H1 (cell line): ENCODE data around the gene ZNF775. TPM values are rescaled to one million over a fixed set of nuclear protein-coding genes. Genes with fewer than 3 reads are reported as not detected.

Experiments used
- CBX5 ChIP-seq: fragments of 300-800, 300-1000 bp; sonication (generic); IDR thresholded peaks from 2 replicates; pipeline ENCODE4 v1.7.1; 2016; ENCODE audit warnings: antibody characterized with exemption, low read length, low read depth
- CHD7 ChIP-seq: fragments of 300-600 bp; sonication (generic); IDR thresholded peaks from 2 replicates; pipeline ENCODE4 v1.7.1; 2012; ENCODE audit warnings: low read length, moderate library complexity, mild to moderate bottlenecking, inconsistent platforms; ENCODE audit not compliant: insufficient replicate concordance
- EP300 ChIP-seq, 2 experiments: IDR thresholded peaks; 1 replicate in 1 of 2; 2 replicates in 1 of 2; pipeline ENCODE4 v1.6.1; 2011 to 2012; ENCODE audit warnings: low read depth in 2 of 2, low read length in 2 of 2, mild to moderate bottlenecking in 2 of 2, borderline replicate concordance in 1 of 2, inconsistent platforms in 1 of 2, moderate library complexity in 1 of 2
- GABPA ChIP-seq: IDR thresholded peaks from 2 replicates; pipeline ENCODE4 v1.6.1; 2011; ENCODE audit warnings: mild to moderate bottlenecking, low read length, moderate library complexity, borderline replicate concordance; ENCODE audit not compliant: insufficient read depth
- PHF8 ChIP-seq: fragments of 200-600 bp; sonication (generic); conservative IDR thresholded peaks from 2 replicates; pipeline ENCODE4 v1.7.1; 2012; ENCODE audit warnings: low read depth, mild to moderate bottlenecking, inconsistent platforms, low read length, moderate library complexity
- RBBP5 ChIP-seq: IDR thresholded peaks from 2 replicates; pipeline ENCODE4 v1.7.1; 2012; ENCODE audit warnings: low read depth, mild to moderate bottlenecking, inconsistent platforms, low read length, moderate library complexity, borderline replicate concordance
- SIX5 ChIP-seq: IDR thresholded peaks from 2 replicates; pipeline ENCODE4 v1.6.1; 2011; ENCODE audit warnings: mild to moderate bottlenecking, low read depth, low read length
- TAF7 ChIP-seq: optimal IDR thresholded peaks from 2 replicates; pipeline ENCODE3; 2011; ENCODE audit warnings: low read depth, mild to moderate bottlenecking, inconsistent platforms, low read length, moderate library complexity, borderline replicate concordance
- TCF12 ChIP-seq: IDR thresholded peaks from 2 replicates; pipeline ENCODE4 v1.6.1; 2011; ENCODE audit warnings: low read depth, mild to moderate bottlenecking, low read length
- polyA plus RNA-seq, 7 experiments: library from polyadenylated mRNA; depleted of rRNA in 3 of 7; stranded (reverse) in 5 of 7; unstranded in 2 of 7; fragments of >200 nt in 5 of 7; fragments of 200-250 nt in 2 of 7; gene quantifications; 1 replicate in 5 of 7; 2 replicates in 1 of 7; 4 replicates in 1 of 7; pipeline versions ENCODE4 v1.2.1 to v1.2.3, GENCODE V29; 2011 to 2013; ENCODE audit warnings: missing spikeins in 2 of 7, mixed read lengths in 2 of 7
- total RNA-seq: library from RNA; stranded (reverse); fragmentation: NEBNext Ultra II Directional; extraction: Animal tissue kit (Norgen Biotek cat#: 25700); gene quantifications from 2 replicates; pipeline ENCODE4 v1.2.1, GENCODE V29; 2021

Gene ZNF775
- total and polyA plus RNA-seq, 2 of the 8 experiments (the other 6 are each of a cell fraction or from before 2014, with no cell fraction given) = 13.6 to 21.5 TPM

- TF ChIP-seq CHD7 (no peak), EP300 (IDR thresholded peaks at IDR 0.05; ENCODE audit: borderline replicate concordance in 1 of 2, low read depth in 2 of 2, low read length in 2 of 2) (no peak), TAF7 (no peak), CBX5 (no peak), GABPA (no peak), RBBP5 (no peak), TCF12 (no peak), SIX5 (no peak), PHF8 (no peak)
Measured at GRCh38 chr7:150410131-150410530, 31.0 kb downstream of the ZNF775 start (continued).
